ENCODE measurements around the gene POTEF.
"Not testable (repeated sequence)": the region's sequence is repeated elsewhere in the genome, so short reads cannot be mapped to it uniquely, and the experiment has no call there.

POTEF gene

DNA sequence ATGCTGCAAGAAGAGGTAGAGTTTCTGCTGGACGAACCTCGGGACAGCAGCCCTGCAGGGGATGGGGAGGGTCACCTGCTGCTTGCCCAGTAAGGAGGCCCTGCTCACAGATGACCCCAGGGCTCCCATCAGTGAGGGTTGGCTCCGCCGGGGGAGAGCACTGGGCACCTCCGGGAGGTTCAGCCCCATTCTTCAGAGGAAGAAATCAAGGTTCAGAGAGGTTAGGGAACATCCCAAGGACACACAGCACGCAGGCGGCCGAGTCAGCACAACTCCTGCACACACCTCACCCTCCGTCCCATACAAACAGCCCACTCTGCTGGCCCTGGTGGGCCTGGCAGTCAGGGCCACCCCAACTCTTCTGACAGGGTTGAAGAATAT is 27.6 kb upstream of the POTEF start:
- no peak overlapping the region for H3K27ac ChIP-seq (ENCODE audit: poor library complexity, severe bottlenecking)
- TF ChIP-seq, protein P1, sequence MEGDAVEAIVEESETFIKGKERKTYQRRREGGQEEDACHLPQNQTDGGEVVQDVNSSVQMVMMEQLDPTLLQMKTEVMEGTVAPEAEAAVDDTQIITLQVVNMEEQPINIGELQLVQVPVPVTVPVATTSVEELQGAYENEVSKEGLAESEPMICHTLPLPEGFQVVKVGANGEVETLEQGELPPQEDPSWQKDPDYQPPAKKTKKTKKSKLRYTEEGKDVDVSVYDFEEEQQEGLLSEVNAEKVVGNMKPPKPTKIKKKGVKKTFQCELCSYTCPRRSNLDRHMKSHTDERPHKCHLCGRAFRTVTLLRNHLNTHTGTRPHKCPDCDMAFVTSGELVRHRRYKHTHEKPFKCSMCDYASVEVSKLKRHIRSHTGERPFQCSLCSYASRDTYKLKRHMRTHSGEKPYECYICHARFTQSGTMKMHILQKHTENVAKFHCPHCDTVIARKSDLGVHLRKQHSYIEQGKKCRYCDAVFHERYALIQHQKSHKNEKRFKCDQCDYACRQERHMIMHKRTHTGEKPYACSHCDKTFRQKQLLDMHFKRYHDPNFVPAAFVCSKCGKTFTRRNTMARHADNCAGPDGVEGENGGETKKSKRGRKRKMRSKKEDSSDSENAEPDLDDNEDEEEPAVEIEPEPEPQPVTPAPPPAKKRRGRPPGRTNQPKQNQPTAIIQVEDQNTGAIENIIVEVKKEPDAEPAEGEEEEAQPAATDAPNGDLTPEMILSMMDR (IDR thresholded peaks at IDR 0.05; ENCODE audit: poor library complexity, severe bottlenecking) = no peak
- DNase-seq (ENCODE audit: low spot score) (no peak), ATAC-seq (ENCODE audit: low read depth) (no peak)
- no peaks in the 10 kb centered on the region for H3K27me3 ChIP-seq (ENCODE audit: insufficient read depth, poor library complexity, severe bottlenecking)
- no peaks in the 10 kb centered on the region for H3K9me3 ChIP-seq (ENCODE audit: severe bottlenecking)
- H3K36me3 ChIP-seq (ENCODE audit: low read depth) = no peaks in the 10 kb centered on the region
- no peak overlapping the region for H3K4me3 ChIP-seq (ENCODE audit: severe bottlenecking)
- H3K4me1 ChIP-seq (ENCODE audit: insufficient read depth, poor library complexity, severe bottlenecking) = no peaks in the 10 kb centered on the region

DNA sequence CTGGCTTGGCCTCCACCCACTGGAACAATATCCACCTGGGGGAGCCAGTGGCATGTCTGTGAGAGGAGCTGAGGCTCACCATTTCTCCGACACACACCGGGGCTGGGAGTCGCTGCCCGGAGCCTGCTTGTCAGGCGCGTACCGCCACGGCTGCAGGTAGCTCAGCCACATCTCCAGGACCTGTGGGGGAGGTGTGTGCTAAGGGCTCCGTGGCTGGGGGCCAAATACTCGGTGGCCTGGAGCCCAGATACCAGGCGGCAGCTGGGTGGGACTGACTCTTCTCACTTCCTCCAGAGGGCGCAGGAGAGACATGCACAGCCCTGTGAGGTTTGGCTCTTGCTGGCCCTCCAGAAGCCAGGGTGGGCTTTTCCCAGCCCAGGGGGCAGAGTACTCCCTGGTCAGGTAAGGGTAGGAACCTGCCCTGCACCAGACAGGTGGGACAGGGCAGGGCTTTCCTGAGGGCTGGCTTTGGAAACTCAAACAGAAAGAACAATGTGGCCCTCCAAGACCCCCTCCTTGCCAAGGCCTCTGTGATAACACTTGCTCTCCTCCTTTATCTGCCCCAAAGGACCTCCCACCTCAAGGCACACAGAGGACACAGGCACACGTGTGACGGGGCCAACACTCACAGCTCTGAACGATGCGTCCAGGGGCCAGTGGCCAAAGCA is 27.1 kb upstream of the POTEF start:
- ATAC-seq (ENCODE audit: low read depth) = peak; percentile 30; the same call in 2 of the 3 replicates
- H3K4me1 ChIP-seq (ENCODE audit: insufficient read depth, poor library complexity, severe bottlenecking); H3K9me3 ChIP-seq (ENCODE audit: severe bottlenecking); DNase-seq (ENCODE audit: low spot score); H3K27ac ChIP-seq (ENCODE audit: poor library complexity, severe bottlenecking); H3K27me3 ChIP-seq (ENCODE audit: insufficient read depth, poor library complexity, severe bottlenecking); H3K4me3 ChIP-seq (ENCODE audit: severe bottlenecking); H3K36me3 ChIP-seq (ENCODE audit: low read depth): not testable (repeated sequence)
- TF ChIP-seq, protein P1 (IDR thresholded peaks at IDR 0.05; ENCODE audit: poor library complexity, severe bottlenecking) = peak; percentile 34

DNA sequence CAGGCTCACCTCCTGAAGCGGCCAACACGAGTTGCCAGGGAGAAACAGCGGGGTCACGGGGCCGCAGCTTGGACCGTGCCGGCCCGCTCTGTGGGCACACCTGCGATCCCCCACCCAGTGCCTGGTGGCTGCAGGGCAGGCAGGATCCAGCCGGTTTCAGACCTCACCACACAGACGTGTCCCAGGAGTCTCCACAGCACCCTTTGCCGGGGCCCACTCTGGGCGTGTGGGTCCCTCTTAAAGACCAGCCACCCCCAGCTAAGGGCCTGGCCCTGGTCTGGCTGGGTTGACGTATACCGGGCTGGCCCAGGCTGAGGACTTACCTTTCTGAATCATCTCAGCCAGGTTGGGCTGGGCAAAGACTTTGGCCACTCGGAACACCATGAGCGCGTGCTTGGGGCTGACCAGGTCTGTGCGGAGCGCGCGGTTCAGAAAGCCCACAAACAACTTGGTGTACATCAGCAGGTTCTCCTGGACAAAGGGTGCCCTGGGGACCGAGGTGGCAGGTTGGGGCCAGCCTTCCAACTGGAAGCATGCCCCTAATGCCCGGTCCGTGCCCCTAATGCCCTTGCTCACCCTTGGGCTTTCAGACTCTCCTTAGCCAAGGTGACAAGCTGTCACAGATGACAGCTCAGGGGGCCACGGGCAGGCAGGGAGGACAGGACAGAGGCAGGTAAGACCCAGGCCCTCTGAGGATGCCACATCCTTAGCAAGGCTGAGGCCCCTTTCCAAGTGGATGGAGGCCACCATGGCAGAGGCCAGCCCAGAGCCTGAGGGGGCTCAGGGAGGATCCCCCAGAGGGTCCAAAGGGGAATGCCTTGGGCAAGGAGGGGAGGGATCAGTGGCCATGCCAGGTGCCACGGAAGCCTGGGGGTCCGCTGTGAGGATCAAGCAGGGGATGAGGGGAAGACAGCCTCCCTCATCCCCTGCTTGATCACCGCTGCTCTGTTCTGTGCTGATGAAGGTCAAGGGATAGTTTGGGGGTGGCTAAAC is 26.0 kb upstream of the POTEF start:
- TF ChIP-seq, protein P1 (IDR thresholded peaks at IDR 0.05; ENCODE audit: poor library complexity, severe bottlenecking) = no peak
- no peak for DNase-seq (ENCODE audit: low spot score)
- no peaks in the 10 kb centered on the region for H3K4me1 ChIP-seq (ENCODE audit: insufficient read depth, poor library complexity, severe bottlenecking)
- no peaks in the 10 kb centered on the region for H3K36me3 ChIP-seq (ENCODE audit: low read depth)
- no peak overlapping the region for H3K27ac ChIP-seq (ENCODE audit: poor library complexity, severe bottlenecking)
- no peaks in the 10 kb centered on the region for H3K27me3 ChIP-seq (ENCODE audit: insufficient read depth, poor library complexity, severe bottlenecking)
- ATAC-seq (ENCODE audit: low read depth) = no peak
- H3K4me3 ChIP-seq (ENCODE audit: severe bottlenecking) = no peak overlapping the region
- no peaks in the 10 kb centered on the region for H3K9me3 ChIP-seq (ENCODE audit: severe bottlenecking)

DNA sequence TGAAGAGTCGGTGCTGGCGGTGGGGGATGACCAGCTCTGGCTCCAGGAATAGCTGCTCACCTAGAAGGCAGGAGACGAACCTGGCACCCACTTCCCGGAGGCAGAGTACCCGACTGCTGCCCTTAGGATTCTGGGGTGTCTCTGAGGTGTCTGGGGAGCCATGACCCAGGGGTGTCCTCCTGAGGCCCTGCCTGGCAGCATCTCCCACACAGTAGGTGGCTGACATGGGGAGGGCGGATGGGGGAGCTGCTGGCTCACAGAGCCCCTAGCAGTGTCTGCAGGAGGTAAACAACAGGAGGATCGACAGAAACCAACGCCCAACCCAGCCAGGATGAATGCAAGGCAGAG is 25.4 kb upstream of the POTEF start:
- not testable (repeated sequence) for H3K27ac ChIP-seq (ENCODE audit: poor library complexity, severe bottlenecking); H3K9me3 ChIP-seq (ENCODE audit: severe bottlenecking); ATAC-seq (ENCODE audit: low read depth); H3K36me3 ChIP-seq (ENCODE audit: low read depth); H3K27me3 ChIP-seq (ENCODE audit: insufficient read depth, poor library complexity, severe bottlenecking); H3K4me3 ChIP-seq (ENCODE audit: severe bottlenecking); DNase-seq (ENCODE audit: low spot score); H3K4me1 ChIP-seq (ENCODE audit: insufficient read depth, poor library complexity, severe bottlenecking)

DNA sequence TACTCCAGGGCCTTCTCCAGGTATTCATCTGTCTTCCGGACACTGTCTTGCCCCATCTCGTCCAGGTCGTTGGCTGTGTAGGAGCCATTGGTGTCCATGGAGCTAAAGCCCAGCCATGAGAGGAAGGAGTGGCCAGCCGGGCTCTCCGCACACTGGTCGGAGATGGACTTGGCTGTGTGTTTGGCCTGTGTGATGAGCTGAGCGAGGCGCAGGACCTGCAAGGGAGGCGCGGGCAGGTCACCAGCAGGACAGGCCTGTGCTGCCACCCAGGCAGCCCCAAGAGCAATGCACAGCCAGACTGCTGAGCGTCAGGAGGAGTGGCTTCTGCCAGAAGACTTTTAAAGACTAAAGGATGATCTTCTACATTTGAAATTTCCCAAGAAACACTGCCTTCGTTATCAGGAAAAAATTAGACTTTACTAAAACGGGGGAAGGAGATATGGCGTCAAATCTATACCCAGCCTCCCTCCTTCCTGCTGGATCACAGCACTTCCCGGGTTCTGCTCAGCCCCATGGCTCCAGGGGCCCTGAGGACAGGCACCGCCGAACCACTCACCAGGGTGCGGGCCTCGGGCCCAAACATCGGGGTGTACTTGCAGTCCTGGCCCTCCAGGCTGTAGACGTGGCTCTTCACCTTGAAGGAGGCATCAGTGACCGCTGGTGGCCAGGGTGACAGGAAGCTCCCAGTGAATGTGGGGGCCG is 24.9 kb upstream of the POTEF start:
- not testable (repeated sequence) for H3K4me3 ChIP-seq (ENCODE audit: severe bottlenecking); H3K9me3 ChIP-seq (ENCODE audit: severe bottlenecking); H3K27me3 ChIP-seq (ENCODE audit: insufficient read depth, poor library complexity, severe bottlenecking); H3K36me3 ChIP-seq (ENCODE audit: low read depth); H3K4me1 ChIP-seq (ENCODE audit: insufficient read depth, poor library complexity, severe bottlenecking); ATAC-seq (ENCODE audit: low read depth); H3K27ac ChIP-seq (ENCODE audit: poor library complexity, severe bottlenecking)
- peak; percentile 18 for DNase-seq (ENCODE audit: low spot score)

All from RWPE2 (cell line).